ENCODE measurements around the gene MNX1.

DNA sequence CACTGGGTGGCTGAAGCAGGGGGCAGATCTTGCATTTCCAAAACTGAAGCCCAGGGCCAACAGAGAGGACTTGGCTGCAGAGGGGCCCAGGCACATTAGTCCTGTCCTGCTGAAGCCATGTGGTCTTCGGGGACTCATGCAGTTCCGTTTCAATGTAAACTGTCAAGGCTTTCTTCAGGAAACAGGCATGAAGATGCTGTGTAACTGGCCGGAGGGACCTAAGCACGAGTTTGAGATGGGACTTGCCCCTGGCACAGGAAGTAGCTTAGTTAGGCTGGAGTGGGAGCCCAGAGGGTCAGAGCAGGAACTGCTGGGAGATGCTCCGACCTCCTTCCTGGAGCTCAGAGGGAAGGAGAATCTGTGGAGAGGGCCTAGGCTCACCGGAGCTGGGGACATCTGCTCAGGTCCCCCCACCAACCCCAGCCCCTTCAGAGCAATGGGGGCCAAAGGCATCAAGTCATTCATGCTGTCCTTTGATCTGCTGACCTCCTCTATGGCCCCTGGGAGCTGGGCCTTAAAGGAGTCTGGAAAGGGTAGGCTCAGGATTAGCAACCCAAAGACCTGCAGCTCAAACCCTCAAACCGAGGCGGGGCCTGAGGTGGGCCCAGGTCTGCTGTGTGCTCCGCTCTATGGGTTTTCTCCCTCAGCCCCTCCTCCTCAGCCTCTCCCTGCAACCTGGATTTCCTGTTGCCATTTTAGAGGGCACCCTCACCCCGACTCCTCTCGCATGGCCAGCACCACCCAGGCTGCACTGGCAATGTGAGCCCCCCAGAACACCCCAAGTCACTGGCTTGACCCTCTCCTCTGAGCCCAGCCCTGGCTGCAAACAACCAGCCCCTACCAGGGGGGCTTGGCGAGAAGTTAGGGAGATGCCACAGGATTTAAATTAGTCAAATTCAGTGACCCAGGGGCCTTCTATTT is 4.4 kb upstream of the MNX1 start:
- TF ChIP-seq, protein P1, sequence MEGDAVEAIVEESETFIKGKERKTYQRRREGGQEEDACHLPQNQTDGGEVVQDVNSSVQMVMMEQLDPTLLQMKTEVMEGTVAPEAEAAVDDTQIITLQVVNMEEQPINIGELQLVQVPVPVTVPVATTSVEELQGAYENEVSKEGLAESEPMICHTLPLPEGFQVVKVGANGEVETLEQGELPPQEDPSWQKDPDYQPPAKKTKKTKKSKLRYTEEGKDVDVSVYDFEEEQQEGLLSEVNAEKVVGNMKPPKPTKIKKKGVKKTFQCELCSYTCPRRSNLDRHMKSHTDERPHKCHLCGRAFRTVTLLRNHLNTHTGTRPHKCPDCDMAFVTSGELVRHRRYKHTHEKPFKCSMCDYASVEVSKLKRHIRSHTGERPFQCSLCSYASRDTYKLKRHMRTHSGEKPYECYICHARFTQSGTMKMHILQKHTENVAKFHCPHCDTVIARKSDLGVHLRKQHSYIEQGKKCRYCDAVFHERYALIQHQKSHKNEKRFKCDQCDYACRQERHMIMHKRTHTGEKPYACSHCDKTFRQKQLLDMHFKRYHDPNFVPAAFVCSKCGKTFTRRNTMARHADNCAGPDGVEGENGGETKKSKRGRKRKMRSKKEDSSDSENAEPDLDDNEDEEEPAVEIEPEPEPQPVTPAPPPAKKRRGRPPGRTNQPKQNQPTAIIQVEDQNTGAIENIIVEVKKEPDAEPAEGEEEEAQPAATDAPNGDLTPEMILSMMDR (conservative IDR thresholded peaks at IDR 0.05; ENCODE audit: low read length): no peak
- TF ChIP-seq EZH2phosphoT487 (IDR thresholded peaks at IDR 0.05; ENCODE audit: borderline replicate concordance): no peak

Measured in Loucy (cell line).